22Rv1 (cell line): ENCODE results near the gene RPTOR.

Source experiments
- H3K27ac ChIP-seq: fragments of 450-650 bp; 2 replicates; pipeline ENCODE4 v1.5.1; 2017
- CTCF ChIP-seq: fragments of 450-650 bp; IDR thresholded peaks from 2 replicates; pipeline ENCODE4 v1.5.1; 2017; ENCODE audit warnings: mild to moderate bottlenecking
- ZFX ChIP-seq: fragments of 450-650 bp; IDR thresholded peaks from 2 replicates; pipeline ENCODE4 v1.6.1; 2017; ENCODE audit warnings: antibody characterized with exemption, borderline replicate concordance

The RPTOR gene

GRCh38 chr17:80716986-80717719 lies 172.5 kb downstream of the RPTOR start:
- H3K27ac ChIP-seq = no peak overlapping the region
- no peak for TF ChIP-seq CTCF
- no peak for TF ChIP-seq ZFX

- TF ChIP-seq CTCF (no peak), ZFX (no peak)
- H3K27ac ChIP-seq = no peak overlapping the region
Measured at GRCh38 chr17:80717720-80718083, 173.1 kb downstream of the RPTOR start.

- TF ChIP-seq CTCF (no peak), ZFX (no peak)
- no peak overlapping the region for H3K27ac ChIP-seq
Measured at GRCh38 chr17:80718428-80718827, 173.8 kb downstream of the RPTOR start.

- no peak for TF ChIP-seq ZFX
- TF ChIP-seq CTCF = no peak
- no peak overlapping the region for H3K27ac ChIP-seq
Measured at GRCh38 chr17:80719449-80719848, 174.8 kb downstream of the RPTOR start.

GRCh38 chr17:80720610-80721577 lies 176.3 kb downstream of the RPTOR start:
- H3K27ac ChIP-seq = no peak overlapping the region
- no peak for TF ChIP-seq CTCF
- no peak for TF ChIP-seq ZFX

GRCh38 chr17:80722661-80723060 lies 178.0 kb downstream of the RPTOR start:
- no peak overlapping the region for H3K27ac ChIP-seq
- TF ChIP-seq ZFX (no peak), CTCF (no peak)
